ENCODE results near the gene ABCB8.
A peak's percentile ranks its signal among the peaks of the same experiment; 100 is the strongest.

The ABCB8 gene

DNA sequence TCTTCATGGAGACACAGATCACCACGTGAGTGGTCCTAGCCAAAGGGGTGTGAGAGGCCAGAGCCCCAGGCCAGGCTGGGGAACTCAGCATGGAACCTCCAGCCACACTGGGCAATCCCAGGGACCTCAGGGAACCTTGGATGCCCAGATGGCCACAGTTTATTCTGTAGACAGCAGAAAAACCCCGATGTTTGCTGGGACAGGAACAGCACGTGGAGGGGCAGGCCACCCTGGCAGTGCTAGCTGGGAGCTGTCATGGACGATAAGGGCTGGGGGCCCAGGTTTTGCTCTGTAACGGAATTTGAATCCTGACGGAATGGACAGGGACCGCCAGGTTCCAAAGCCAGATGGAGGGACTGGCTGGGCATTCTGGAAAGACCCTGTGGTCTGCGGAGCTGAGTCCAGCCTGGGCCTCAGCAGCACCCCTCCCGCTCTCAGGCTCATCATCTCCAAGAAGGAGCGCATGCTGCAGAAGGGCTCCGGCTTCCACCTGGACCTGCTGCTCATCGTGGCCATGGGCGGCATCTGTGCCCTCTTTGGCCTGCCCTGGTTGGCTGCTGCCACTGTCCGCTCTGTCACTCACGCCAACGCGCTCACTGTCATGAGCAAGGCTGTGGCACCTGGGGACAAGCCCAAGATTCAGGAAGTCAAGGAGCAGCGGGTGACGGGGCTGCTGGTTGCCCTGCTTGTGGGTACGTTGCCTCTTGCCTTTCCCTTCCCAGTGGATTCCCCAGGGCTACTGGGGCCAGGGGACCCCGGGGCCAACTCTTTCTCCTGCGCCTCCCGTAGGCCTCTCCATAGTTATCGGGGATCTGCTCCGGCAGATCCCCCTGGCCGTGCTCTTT is 46.8 kb downstream of the ABCB8 start:
- DNase-seq (ENCODE audit: low spot score), result no peak

DNA sequence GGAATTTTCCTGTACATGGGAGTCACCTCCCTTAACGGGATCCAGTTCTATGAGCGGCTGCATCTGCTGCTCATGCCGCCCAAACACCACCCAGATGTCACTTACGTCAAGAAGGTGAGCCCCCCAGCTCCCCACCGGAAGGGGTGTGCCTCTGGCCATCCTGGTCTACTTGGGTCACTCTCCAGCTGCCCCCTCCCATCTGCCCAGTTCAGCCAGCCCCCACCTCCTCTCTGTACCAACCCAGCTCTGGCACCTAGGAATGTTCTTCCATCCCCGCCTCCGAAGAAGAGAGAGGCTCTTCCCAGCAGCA is 47.4 kb downstream of the ABCB8 start:
- DNase-seq (ENCODE audit: low spot score), result no peak

DNA sequence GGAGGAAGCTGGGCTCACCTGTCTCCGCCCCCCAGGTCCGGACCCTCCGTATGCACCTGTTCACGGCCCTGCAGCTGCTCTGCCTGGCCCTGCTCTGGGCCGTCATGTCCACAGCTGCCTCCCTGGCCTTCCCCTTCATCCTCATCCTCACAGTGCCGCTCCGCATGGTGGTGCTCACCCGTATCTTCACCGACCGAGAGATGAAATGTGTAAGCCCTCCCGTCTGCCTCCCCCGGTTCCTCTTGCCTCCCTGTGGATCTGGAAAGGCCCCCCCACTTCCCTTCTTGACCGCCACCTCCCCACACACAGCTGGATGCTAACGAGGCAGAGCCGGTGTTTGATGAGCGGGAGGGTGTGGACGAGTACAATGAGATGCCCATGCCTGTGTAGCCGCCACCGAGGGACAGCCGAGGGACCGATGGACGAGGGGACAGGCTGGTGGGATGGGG is 47.8 kb downstream of the ABCB8 start:
- DNase-seq (ENCODE audit: low spot score), result no peak

DNA sequence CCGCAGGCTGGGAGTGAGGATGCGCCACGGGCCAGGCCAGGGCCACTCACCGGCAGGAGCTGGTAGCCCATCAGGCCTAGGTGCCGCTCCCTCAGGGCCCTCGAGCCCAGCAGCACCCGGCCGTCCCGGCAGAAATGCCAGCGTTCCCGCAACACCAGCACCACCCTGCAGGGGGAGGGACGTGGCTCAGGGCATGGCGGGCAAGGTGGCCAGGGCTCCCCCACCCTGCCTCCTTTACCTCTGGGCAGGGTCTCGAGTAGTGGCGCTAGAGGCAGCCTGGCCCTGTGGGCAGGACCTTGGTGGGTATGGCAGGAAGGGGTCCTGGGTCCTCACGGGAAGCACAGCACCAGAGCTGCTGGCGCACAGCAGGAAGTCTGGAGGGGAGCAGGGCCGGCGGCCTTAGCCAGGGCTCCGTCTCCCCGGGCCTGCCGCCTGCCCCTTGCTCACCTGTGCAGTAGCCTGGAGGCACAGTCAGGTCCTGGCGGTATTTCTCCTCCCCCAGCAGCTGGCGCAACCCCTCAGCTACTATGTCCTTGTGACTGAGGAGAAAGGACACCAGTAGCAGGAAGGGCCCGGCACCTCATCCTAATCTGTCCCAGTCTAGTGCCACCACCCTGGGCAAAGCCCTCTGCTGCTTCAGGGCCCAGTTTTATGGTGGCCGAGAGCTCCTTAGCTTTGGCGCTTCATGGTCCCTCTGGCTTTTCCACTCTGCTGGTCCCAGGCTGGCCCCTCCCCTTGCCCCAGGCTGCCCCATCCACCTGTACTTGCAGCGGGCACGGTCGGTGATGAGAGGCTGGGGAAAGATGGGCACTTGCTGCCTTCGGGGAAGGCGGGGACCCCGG is 48.8 kb downstream of the ABCB8 start:
- DNase-seq (ENCODE audit: low spot score), result peak; percentile 42

DNA sequence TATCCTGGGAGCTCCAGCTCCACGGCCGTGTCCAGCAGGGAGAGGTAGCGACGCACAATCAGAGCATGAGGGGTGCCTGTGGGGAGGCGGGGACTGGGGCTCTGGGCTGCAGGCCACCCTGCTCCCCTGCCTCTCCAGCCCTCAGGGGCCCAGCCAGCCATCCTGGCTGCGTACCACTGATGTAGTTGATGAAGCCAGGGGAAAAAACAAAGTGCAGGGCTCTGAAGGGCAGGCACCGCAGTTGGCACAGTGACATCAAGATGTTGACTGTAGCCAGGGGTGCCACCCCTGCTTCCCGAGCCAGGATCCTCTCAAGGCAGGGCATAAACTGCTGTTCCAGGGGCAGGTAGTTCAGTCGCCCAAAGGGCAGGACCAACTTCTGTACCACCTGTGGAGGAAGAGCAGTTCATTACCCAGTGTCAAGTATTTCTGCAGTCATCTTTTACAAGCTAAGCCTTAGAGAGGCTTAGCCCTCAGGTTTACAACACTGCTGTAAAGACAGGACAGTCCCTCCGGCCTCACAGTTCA is 49.5 kb downstream of the ABCB8 start:
- no peak for DNase-seq (ENCODE audit: low spot score)

DNA sequence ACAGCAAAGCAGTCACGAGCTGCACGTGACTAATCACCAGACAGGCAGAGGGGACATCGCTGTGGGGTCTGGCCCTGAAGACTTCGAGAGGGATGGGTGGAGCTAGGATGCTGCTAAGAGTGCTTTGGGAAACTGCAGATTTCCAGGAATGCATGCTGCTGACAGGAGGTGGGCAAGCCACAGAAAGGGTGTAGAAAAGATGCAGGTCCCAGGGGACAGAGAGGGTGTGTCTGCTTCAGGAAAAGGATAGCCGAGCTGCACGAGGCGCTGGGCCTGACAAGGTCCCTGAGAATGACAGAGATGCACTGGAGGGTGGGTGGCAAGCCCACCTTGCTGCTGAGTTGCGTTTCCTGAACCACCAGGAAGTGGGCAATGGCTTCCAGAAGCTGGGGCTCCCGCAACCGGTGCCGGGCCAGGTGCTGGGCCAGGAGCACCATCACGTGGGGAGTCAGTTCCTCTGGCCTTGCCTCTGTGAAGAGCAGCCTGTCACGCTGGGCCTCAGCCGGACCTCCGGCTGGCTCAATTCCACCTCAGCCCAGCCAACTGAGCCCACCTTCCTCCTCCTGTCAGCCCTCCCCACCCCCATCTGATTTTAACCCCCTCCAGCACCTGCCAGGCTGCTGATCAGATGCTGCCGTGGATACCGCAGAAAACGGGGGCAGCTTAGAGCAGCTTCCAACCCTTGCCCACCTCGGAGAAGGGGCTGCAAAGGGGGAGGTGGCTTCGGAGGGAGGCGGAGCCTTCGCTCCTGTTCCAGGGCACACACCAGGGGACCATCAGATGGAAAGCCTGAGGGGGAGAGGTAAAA is 50.2 kb downstream of the ABCB8 start:
- DNase-seq (ENCODE audit: low spot score), result peak; percentile 55

DNA sequence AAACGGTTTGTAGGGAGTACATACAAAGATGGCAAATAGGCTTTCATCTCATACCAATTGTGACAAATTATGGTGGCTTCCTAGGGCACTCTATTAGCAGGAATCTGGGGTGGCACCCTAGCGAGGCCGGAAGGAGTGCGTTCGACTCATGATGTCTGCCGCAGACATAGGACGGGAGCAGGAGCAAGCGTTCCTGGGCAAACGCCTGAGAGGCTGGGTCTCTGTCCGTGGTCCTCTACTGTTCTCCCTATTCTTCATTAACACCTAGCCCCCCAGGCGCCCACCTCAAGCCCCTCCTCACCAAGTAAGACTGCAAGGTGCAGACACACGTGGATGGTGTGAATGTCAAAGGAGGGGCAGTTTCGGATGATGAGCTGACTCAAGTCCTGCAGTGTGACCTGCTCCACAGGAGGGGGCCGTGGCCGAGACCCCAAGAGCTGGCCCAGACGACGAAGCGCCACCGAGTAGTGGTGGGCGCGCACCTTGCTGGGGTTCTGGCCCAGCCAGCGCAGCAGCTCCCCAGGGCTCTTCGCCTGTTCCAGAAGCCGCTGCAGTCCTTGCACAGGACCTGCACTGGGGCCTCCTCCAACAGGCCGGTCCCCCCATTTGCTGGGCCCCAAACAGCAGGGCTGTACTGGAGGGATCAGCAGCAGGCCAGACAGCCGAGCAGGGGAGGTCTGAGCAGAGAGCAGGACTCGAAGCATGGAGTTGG is 51.1 kb downstream of the ABCB8 start:
- no peak for DNase-seq (ENCODE audit: low spot score)

DNA sequence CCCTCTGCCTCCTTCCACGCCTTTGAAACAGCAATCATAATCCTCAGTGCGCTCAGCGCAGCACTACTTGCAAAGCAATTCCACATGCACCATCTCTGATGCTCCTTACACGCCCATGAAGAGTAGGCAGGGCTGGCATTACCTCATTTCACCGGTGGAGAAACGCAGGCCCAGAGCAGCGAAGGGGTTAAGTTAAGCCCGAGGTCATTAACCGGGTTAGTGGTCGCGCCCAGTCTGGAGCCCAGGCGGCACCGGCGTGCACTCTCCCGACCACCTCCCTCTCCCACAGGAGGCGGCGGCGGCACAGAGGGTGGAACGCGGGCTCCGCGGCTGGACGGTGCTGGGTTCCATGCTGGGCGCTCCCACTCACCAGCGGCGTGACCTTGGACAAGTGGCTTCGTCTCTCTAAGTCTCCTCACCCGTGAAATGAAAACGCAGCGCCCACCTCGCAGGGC is 51.8 kb downstream of the ABCB8 start:
- DNase-seq (ENCODE audit: low spot score), result peak; percentile 77

DNA sequence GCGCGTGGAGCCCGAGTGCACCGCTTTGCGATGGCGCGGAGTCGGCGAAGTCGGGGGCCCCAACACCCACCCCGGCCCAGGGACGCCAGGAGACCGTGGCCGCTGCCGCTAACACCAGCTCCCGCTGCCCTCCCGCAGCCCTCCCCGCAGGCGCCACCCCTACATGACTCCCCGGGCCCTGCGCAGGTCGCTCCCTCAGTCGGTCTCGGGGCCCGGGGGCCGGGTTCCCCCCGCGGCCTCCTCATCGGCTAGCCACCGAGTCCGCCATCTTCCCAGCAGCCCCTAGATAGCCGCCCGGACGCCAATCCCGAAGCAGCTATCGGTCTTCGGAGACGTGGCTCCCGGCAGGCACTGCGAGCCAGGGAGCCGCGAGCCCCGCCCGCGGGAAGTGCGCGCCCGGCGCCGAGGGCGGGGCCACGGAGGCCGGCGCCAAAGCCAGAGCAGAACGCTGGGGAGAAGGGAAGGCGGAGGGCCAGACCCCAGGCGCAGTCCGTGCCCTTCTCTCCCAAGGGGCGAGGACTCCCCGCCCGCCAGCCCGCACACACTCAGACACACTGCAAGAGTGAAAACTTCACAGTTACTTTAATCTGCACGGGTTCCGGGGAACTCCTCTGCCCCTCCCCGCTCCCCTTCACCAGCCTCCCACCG is 52.4 kb downstream of the ABCB8 start, which contains the start of gene FASTK:
TSS of gene FASTK (minus strand) at position 288 of the 648 bp plus-strand sequence. CDS start at position 245, 43 bp downstream.
- peak; percentile 95 for DNase-seq (ENCODE audit: low spot score)

DNA sequence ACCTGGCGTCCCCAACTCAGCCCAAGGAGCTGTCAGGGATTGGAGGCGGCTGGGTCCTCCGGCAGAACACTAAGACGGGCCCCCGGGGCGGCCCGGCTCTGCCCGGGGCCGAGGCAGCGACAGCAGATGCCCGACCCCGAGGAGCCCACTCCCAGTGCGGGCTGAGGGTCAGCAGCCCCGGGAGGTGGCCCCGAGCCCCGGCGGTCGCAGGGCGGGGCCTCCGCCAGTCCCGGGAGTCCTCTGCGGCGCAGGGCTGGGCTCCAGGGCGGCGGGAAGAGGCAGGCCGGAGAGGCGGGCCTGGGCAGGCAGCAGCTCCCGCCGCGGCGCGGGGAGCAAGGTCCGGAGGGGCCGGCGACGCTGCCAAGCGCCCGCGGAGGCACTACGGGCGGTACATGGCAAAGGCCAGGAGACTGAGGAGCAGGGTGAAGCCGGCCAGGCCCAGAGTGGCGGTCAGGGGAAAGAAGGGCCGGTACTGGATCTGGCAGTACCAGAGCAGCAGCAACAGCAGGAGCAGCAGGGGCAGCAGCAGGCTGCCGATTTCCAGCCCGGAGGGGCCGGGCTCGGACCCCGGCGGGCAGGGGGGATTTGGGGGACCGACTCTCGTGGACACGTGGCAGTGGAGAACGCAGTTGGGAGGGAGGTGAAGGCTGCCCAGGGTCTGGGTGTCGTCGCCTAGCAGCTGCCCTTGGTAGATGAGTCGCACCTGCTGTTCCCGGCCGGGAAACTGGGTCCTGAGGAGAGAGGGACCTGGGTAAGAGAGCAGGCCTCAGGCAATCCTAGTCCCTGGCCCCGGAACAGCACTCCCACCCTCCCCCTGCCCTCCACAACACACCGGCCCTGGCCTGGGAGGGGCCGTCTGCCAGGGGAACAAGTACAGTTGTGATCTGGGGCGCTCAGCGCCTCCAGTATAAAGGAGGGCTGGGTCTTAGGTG is 53.2 kb downstream of the ABCB8 start:
- DNase-seq (ENCODE audit: low spot score), result peak; percentile 67

DNA sequence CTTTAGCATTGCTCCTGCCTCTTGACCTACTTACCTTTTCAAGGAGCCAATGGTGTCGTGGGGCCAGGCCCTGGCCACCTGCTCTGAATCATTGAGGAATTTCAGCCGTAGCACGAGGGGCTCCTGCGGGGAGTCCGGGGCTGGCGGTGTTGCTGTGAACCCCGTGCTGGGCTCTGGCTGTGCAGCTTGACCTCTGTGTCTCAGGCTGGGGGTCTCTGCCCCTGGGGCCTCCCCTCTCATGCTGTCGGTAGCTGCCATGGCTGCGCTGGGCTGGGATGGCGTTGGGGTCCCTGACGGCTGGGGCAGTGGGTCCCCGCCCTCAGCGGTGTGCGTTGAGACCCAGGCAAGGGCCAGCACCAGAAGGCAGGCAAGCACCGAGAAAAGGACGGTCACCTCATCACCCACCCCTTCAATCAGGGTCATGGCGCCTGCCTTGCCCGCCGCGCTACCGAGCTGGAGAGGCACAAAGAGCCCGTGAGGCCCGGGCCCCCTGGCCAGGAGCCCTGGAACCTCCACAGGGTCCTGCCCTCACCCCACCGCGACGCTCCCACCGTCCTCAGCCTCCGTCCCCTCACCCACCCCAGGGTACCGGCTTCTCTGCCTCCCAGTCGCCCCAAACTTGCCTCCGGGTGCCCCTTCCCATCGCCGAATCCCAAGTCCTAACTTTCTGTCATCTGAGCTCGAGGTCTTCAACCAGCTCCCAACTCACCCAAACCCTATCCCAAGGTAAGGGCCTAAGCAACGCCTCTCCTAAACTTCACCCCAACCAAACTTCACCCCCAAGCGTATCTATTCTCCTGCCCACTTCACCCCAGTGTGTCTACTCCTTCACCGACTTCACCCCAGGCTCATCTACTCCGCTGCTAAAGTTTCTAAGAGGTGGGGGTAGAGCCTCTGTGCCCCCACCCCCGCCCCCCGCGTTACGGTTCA is 54.2 kb downstream of the ABCB8 start:
- DNase-seq (ENCODE audit: low spot score), result peak; percentile 61

DNA sequence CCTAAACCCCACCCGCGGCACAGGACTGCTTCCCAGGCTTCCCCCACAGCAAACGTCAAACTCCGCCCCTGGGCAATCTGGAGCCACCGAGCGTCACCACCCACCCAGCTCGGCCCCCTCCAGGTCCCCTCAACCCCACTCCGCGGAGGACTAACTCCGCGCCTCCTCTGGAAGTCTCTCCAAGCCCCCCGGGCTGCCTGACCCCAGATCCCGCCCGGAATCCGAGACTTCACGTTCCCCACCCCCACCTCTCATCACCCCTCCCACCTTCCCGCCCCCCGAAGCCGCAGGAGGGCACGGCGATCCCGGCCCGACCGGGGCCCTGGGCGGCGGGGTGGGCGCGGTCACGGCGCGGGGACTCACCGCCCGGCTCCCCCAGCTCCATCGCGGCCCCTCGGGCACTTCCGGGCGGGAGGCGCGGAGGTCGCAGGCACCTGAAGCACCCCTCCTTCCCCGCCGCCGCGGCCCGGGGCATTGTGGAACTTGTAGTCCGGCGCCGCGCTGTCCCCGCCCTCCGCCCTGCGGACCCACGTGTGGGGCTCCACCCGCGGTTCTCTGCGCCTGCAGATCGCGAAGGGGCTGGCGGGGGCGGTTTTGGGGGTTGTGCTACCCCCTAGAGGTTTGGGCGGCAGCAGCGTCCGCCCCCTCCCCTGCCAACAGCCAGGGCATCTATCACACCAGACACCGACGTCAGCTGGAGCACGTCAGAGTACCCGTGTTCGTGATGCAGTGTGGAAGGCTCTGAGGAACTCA is 55.0 kb downstream of the ABCB8 start, which contains the start of gene TMUB1:
TSS of gene TMUB1 (minus strand) at position 423 of the 753 bp plus-strand sequence. CDS start 930 bp downstream, outside the sequence.
- peak; percentile 80 for DNase-seq (ENCODE audit: low spot score)

DNA sequence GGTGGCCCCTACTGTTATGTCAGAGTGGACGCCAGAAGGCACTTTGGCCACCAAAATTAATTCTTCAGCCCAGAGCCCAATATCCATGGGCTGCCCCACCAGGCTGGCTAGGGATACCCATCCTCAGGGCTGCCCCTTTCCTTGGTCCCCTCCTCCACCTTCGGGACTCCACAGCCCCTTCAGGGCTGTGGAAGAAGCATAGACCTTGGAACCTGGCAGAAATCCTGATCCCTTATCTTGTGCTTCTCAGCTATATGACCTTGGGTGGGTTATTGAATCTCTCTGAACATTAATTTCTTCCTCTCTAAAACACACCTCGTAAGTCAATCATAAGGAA is 55.5 kb downstream of the ABCB8 start:
- DNase-seq (ENCODE audit: low spot score), result no peak

DNA sequence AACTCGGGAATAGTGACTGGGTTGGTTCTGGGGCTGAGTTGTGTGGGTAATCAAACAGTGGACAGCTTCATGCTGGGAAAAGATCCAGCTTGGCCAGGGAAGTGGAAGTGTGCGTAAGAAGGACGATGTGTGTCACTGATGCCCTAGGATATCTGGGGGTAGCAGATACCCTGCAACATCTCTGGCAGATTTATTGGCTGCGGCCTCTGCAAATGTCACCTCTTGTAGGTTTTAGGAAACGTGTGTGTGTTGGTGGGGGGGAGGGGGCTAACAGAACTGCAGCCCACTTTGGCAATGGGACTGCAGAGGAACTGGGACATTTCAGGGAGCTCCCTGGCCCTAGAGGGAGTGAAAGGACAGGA is 57.1 kb downstream of the ABCB8 start:
- DNase-seq (ENCODE audit: low spot score), result no peak

DNA sequence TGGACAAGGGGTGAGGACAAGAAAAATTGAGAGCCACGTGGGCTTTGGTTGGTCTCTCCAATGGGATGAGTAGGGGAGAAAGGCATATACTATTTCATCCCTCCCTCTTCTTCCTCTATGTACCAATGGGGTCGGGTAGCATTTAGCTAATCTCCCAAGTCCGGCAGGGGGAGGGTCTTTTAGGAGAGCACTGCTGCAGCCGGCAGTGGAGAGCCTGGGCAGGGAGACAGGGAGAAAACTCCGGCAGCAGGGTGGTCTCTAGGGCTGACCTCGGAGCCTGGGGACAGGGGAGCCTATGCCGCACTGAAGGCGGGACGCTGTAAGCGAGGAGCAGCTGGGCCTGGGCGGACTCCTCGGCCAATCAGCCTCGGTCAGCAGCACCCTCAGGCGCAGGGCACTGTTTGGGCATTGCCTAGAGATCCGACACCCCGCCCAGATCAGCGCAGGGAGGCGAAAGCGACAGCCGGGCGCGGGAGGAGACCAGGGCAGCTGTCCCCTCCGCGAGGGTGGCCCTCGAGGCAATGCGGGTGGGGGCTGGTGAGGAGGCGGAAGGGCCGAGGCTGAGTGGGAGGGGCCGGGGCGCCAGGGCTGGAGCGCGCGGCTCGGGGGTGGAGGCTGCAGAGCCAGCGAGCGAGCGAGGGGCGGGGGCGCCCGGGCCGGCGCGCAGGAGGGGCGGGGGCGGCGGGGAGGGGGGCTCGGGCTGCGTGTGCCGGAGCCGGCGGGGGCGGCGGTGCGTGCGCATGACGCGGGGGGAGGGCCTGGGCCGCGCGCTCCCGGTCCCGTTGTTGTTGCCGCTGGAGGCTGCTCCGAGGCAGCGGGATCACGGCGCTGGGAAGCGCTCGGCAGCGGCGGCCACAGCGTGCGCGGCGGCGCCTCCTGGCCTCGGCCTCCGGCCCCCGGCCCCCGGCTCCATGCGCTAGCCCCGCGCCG is 57.7 kb downstream of the ABCB8 start, which contains the start of gene AGAP3:
TSS of gene AGAP3 (plus strand) at position 785 of the 930 bp plus-strand sequence. CDS start 267 bp downstream, outside the sequence.
- DNase-seq (ENCODE audit: low spot score), result peak; percentile 87

DNA sequence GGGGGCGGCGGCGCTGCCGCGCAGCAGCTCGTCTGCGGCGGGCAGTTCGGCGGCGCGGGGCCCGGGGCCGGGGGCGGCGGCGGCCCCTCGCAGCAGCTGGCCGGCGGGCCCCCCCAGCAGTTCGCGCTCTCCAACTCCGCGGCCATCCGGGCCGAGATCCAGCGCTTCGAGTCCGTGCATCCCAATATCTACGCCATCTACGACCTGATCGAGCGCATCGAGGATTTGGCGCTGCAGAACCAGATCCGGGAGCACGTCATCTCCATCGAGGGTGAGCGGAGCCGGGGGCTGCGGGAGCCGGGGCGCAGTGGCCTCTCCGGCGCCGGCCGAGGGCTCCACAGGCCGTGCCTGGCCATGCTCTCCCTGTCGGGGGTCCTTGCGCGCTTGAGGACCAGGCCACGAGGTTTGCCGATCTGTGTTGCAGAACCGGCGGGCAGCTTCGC is 58.6 kb downstream of the ABCB8 start:
- DNase-seq (ENCODE audit: low spot score), result peak; percentile 66
